SK-N-SH treated with all-trans-retinoic acid at 6 μM for 48 hours (cell line): Measurements from ENCODE around the gene PON2.

Experiments used
- ATAC-seq: fragments of 200-7000 bp; cut with Tn5 transposase; 3 replicates; pipeline ENCODE4 v1.9.1; 2020; ENCODE audit warnings: mild to moderate bottlenecking, moderate library complexity
- ARNTL ChIP-seq: fragments of 450-650 bp; formaldehyde crosslinking; IDR thresholded peaks from 2 replicates; pipeline ENCODE4 v1.5.0; 2020; ENCODE audit warnings: low read depth, mild to moderate bottlenecking, moderate library complexity, borderline replicate concordance
- BACH2 ChIP-seq: fragments of 250-450 bp; sonication (Bioruptor Pico); IDR thresholded peaks from 2 replicates; pipeline ENCODE4 v1.9.0; 2021; ENCODE audit warnings: mild to moderate bottlenecking, borderline replicate concordance
- CSDC2 ChIP-seq: fragments of 250-450 bp; sonication (Bioruptor Pico); IDR thresholded peaks from 2 replicates; pipeline ENCODE4 v1.5.0; 2020; ENCODE audit warnings: mild to moderate bottlenecking, moderate library complexity
- ESRRG ChIP-seq: fragments of 250-450 bp; sonication (Bioruptor Pico); IDR thresholded peaks from 2 replicates; pipeline ENCODE4 v1.6.1; 2021; ENCODE audit warnings: mild to moderate bottlenecking
- GLIS3 ChIP-seq: fragments of 250-450 bp; sonication (Bioruptor Pico); IDR thresholded peaks from 2 replicates; pipeline ENCODE4 v1.5.0; 2020; ENCODE audit warnings: mild to moderate bottlenecking, moderate library complexity
- ISL1 ChIP-seq: fragments of 250-450 bp; sonication (Bioruptor Pico); IDR thresholded peaks from 2 replicates; pipeline ENCODE4 v2.1.2; 2022; ENCODE audit warnings: mild to moderate bottlenecking, moderate library complexity
- OSR1 ChIP-seq: fragments of 250-450 bp; sonication (Bioruptor Pico); IDR thresholded peaks from 2 replicates; pipeline ENCODE4 v1.8.0; 2022; ENCODE audit warnings: moderate library complexity, mild to moderate bottlenecking, inconsistent platforms
- PPARA ChIP-seq: fragments of 250-450 bp; sonication (Bioruptor Pico); IDR thresholded peaks from 2 replicates; pipeline ENCODE4 v1.5.0; 2020; ENCODE audit warnings: mild to moderate bottlenecking, borderline replicate concordance
- RARB ChIP-seq: fragments of 250-450 bp; sonication (Bioruptor Pico); IDR thresholded peaks from 2 replicates; pipeline ENCODE4 v1.8.0; 2021; ENCODE audit warnings: mild to moderate bottlenecking, moderate library complexity
- SNAI2 ChIP-seq: fragments of 250-450 bp; sonication (Bioruptor Pico); IDR thresholded peaks from 2 replicates; pipeline ENCODE4 v1.5.0; 2020; ENCODE audit warnings: mild to moderate bottlenecking, moderate library complexity
- TCF4 ChIP-seq: fragments of 250-450 bp; sonication (Bioruptor Pico); IDR thresholded peaks from 2 replicates; pipeline ENCODE4 v1.8.0; 2021; ENCODE audit warnings: mild to moderate bottlenecking, moderate library complexity, borderline replicate concordance
- TOX ChIP-seq: fragments of 250-450 bp; sonication (Bioruptor Pico); IDR thresholded peaks from 2 replicates; pipeline ENCODE4 v1.8.0; 2021; ENCODE audit warnings: mild to moderate bottlenecking, moderate library complexity, borderline replicate concordance
- ZC3H10 ChIP-seq: fragments of 250-450 bp; sonication (Bioruptor Pico); IDR thresholded peaks from 2 replicates; pipeline ENCODE4 v1.5.1; 2021; ENCODE audit warnings: mild to moderate bottlenecking, moderate library complexity
- ZFP3 ChIP-seq: fragments of 250-450 bp; sonication (Bioruptor Pico); IDR thresholded peaks from 2 replicates; pipeline ENCODE4 v1.5.0; 2020; ENCODE audit warnings: mild to moderate bottlenecking, moderate library complexity
- ZFP30 ChIP-seq: fragments of 450-650 bp; formaldehyde crosslinking; IDR thresholded peaks from 2 replicates; pipeline ENCODE4 v1.5.0; 2022; ENCODE audit warnings: mild to moderate bottlenecking, moderate library complexity
- ZNF565 ChIP-seq: fragments of 450-650 bp; formaldehyde crosslinking; conservative IDR thresholded peaks from 2 replicates; pipeline ENCODE4 v1.5.0; 2020; ENCODE audit warnings: low read depth, mild to moderate bottlenecking, moderate library complexity
- ZNF70 ChIP-seq: fragments of 450-650 bp; formaldehyde crosslinking; IDR thresholded peaks from 2 replicates; pipeline ENCODE4 v1.5.0; 2020; ENCODE audit warnings: mild to moderate bottlenecking, moderate library complexity
- ZNF8 ChIP-seq: fragments of 450-650 bp; formaldehyde crosslinking; IDR thresholded peaks from 2 replicates; pipeline ENCODE4 v1.5.0; 2020; ENCODE audit warnings: mild to moderate bottlenecking, moderate library complexity
- TF ChIP-seq, protein P1 (sequence below): fragments of 250-450 bp; sonication (Bioruptor Pico); IDR thresholded peaks from 2 replicates; pipeline ENCODE4 v1.8.0; 2020; ENCODE audit warnings: mild to moderate bottlenecking, moderate library complexity, borderline replicate concordance
- TF ChIP-seq, protein P2 (sequence below): fragments of 250-450 bp; sonication (Bioruptor Pico); IDR thresholded peaks from 2 replicates; pipeline ENCODE4 v1.5.1; 2020; ENCODE audit warnings: low read depth, mild to moderate bottlenecking, moderate library complexity
- TF ChIP-seq, protein P3 (sequence below): fragments of 250-450 bp; sonication (Bioruptor Pico); IDR thresholded peaks from 2 replicates; pipeline ENCODE4 v1.8.0; 2021; ENCODE audit warnings: low read depth, mild to moderate bottlenecking, moderate library complexity, borderline replicate concordance
- TF ChIP-seq, protein P4 (sequence below): fragments of 250-450 bp; sonication (Bioruptor Pico); IDR thresholded peaks from 2 replicates; pipeline ENCODE4 v1.5.1; 2021; ENCODE audit warnings: mild to moderate bottlenecking, moderate library complexity

Gene PON2

DNA sequence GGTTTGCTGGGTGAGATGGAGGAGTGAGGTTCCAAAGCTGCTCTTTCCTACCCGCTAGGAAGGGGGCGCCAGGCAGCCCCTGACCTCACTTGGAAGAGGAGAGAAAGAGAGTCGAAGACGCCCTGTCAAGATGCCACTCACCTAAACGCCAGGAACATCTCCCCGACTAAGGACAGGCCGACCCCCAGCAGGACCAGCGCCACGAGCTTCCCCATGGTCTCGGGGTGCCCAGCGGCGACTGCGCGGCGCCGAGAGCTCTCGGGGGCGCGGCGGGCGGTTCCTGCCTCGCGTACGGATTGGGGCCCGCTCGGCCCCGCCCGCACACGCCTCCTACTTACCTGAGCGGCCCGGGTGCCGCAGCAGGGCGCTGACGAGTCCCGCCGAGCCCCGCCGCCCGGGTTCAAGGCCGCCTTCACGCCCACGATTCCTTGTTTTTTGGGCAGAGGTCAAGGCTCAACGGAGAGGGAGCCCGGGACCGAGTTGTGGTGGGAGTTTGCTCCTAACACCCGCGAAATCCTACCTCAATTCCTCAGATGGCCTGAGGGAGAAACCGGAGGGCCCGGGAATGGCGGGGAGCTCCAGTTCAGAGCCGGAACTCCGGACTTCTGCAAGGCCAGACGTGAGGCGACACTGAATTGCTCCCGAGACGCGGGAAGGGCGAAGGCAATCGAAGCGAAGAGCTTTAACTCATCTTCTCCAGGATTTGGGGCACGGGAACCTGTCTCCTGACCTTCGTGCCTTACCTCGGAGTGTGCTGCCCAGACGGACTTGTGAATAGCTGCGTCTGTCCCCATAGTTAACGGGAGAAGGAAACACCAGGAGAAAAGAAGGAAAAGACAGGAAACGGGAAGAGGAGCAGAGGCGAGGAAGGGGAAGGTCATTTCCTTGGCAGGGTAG, 38.4 kb downstream of the PON2 start, which contains the start of gene PON3:
TSS of gene PON3 (minus strand) at position 240 of the 897 bp plus-strand sequence. CDS start at position 215, 25 bp downstream.
- no peak for TF ChIP-seq ZFP30
- TF ChIP-seq RARB (CRISPR knock-in tag) = no peak
- no peak for TF ChIP-seq ZFP3 (CRISPR knock-in tag)
- no peak for TF ChIP-seq ESRRG
- no peak for TF ChIP-seq TCF4 (CRISPR knock-in tag)
- TF ChIP-seq SNAI2 (CRISPR knock-in tag) = no peak
- no peak for TF ChIP-seq TOX
- TF ChIP-seq, protein P1, sequence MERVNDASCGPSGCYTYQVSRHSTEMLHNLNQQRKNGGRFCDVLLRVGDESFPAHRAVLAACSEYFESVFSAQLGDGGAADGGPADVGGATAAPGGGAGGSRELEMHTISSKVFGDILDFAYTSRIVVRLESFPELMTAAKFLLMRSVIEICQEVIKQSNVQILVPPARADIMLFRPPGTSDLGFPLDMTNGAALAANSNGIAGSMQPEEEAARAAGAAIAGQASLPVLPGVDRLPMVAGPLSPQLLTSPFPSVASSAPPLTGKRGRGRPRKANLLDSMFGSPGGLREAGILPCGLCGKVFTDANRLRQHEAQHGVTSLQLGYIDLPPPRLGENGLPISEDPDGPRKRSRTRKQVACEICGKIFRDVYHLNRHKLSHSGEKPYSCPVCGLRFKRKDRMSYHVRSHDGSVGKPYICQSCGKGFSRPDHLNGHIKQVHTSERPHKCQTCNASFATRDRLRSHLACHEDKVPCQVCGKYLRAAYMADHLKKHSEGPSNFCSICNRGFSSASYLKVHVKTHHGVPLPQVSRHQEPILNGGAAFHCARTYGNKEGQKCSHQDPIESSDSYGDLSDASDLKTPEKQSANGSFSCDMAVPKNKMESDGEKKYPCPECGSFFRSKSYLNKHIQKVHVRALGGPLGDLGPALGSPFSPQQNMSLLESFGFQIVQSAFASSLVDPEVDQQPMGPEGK (CRISPR knock-in tag) = no peak
- TF ChIP-seq, protein P2, sequence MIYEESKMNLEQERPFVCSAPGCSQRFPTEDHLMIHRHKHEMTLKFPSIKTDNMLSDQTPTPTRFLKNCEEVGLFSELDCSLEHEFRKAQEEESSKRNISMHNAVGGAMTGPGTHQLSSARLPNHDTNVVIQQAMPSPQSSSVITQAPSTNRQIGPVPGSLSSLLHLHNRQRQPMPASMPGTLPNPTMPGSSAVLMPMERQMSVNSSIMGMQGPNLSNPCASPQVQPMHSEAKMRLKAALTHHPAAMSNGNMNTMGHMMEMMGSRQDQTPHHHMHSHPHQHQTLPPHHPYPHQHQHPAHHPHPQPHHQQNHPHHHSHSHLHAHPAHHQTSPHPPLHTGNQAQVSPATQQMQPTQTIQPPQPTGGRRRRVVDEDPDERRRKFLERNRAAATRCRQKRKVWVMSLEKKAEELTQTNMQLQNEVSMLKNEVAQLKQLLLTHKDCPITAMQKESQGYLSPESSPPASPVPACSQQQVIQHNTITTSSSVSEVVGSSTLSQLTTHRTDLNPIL = no peak
- TF ChIP-seq, protein P3, sequence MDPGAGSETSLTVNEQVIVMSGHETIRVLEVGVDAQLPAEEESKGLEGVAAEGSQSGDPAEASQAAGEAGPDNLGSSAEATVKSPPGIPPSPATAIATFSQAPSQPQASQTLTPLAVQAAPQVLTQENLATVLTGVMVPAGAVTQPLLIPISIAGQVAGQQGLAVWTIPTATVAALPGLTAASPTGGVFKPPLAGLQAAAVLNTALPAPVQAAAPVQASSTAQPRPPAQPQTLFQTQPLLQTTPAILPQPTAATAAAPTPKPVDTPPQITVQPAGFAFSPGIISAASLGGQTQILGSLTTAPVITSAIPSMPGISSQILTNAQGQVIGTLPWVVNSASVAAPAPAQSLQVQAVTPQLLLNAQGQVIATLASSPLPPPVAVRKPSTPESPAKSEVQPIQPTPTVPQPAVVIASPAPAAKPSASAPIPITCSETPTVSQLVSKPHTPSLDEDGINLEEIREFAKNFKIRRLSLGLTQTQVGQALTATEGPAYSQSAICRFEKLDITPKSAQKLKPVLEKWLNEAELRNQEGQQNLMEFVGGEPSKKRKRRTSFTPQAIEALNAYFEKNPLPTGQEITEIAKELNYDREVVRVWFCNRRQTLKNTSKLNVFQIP (CRISPR knock-in tag) = no peak
- TF ChIP-seq, protein P4, sequence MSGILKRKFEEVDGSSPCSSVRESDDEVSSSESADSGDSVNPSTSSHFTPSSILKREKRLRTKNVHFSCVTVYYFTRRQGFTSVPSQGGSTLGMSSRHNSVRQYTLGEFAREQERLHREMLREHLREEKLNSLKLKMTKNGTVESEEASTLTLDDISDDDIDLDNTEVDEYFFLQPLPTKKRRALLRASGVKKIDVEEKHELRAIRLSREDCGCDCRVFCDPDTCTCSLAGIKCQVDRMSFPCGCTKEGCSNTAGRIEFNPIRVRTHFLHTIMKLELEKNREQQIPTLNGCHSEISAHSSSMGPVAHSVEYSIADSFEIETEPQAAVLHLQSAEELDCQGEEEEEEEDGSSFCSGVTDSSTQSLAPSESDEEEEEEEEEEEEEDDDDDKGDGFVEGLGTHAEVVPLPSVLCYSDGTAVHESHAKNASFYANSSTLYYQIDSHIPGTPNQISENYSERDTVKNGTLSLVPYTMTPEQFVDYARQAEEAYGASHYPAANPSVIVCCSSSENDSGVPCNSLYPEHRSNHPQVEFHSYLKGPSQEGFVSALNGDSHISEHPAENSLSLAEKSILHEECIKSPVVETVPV (CRISPR knock-in tag) = no peak
- no peak for TF ChIP-seq ZC3H10 (CRISPR knock-in tag)
- TF ChIP-seq ZNF70 = no peak
- no peak for TF ChIP-seq ISL1 (CRISPR knock-in tag)
- no peak for TF ChIP-seq BACH2
- TF ChIP-seq ZNF565 = no peak
- no peak for TF ChIP-seq OSR1 (CRISPR knock-in tag)
- TF ChIP-seq GLIS3 (CRISPR knock-in tag) = no peak
- no peak for TF ChIP-seq CSDC2 (CRISPR knock-in tag)
- no peak for ATAC-seq

DNA sequence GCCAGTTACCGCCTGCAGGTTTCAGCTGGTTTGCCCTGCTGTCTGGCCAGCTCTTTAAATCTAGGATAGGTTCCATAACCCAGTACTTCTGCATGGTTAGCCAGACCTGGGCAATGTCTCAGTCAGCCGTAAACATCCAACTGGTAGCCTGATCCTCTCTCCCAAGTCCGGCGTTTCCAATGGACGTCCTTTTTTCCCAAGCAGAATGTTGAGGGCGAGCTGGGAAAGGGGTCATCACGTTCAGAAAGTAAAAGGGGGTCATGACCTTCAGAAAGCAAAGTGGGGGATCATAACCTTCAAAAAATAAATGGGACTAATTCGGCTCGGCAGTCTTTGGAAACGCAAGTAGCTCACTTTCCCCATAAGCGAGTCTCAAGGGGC, 39.1 kb downstream of the PON2 start:
- TF ChIP-seq, protein P2 = no peak
- TF ChIP-seq ZNF565 (no peak), ARNTL (CRISPR knock-in tag) (no peak), PPARA (CRISPR knock-in tag) (no peak), TOX (no peak), ZNF70 (no peak), ZNF8 (CRISPR knock-in tag) (no peak), RARB (CRISPR knock-in tag) (no peak), TCF4 (CRISPR knock-in tag) (no peak), BACH2 (no peak)
- TF ChIP-seq, protein P3 (CRISPR knock-in tag) = no peak
- TF ChIP-seq, protein P4 (CRISPR knock-in tag) = no peak
- no peak for ATAC-seq
